ENCODE data around the gene ADIPOR2. TPM values are rescaled to one million over a fixed set of nuclear protein-coding genes. Genes with fewer than 3 reads are reported as not detected.

ADIPOR2 gene
- total and polyA plus RNA-seq, 2 of the 4 experiments (the other 2 are of a cell fraction), result 20.0 to 24.9 TPM

GRCh38 chr12:1688086-1688710 lies 2.7 kb upstream of the ADIPOR2 start:
- no peak overlapping the region for H3K14ac ChIP-seq (replicated peaks; ENCODE audit: low read depth, low read length)
- H3K79me1 ChIP-seq (ENCODE audit: low read depth in 1 of 2, low read length in 2 of 2), result peaks cover 5 to 19% of the 10 kb centered on the region in 2 experiments; a peak in 3 of 4 replicates
- ChIA-PET CTCF (interaction anchor here (0.6 kb wide), 2 partner anchors 17 to 22 kb away, joined by 3 read pairs; no protein-coding TSS in a partner anchor), POLR2A (ENCODE audit: unreplicated experiment) (no interaction called here)
- H4K5ac ChIP-seq (ENCODE audit: low read depth, low read length), result no peak overlapping the region
- H3K4me3 ChIP-seq (ENCODE audit: insufficient read depth, low read depth, low read length), result no peak overlapping the region
- no peak overlapping the region for H4K8ac ChIP-seq (ENCODE audit: low read depth in 2 of 2, low read length in 2 of 2)
- DNase-seq (no peak), ATAC-seq (ENCODE audit: low read depth) (no peak)
- no peak overlapping the region for H3K4ac ChIP-seq (ENCODE audit: low read depth, low read length)
- no peak overlapping the region for H2AK5ac ChIP-seq (ENCODE audit: low read depth, low read length)
- H4K91ac ChIP-seq (ENCODE audit: insufficient read depth, low read depth, low read length), result no peak overlapping the region
- H2AFZ ChIP-seq (replicated peaks; ENCODE audit: low read length, poor library complexity), result no peak overlapping the region
- dilution Hi-C loops (cut with HindIII; ENCODE audit: low sequenced_read_pairs, unreplicated experiment) (no loop called here), intact Hi-C loops (cut with micrococcal nuclease) (no loop called here), in situ Hi-C loops (cut with MboI; ENCODE audit: low sequenced_read_pairs) (no loop called here)
- no peaks in the 10 kb centered on the region for H3K4me1 ChIP-seq (ENCODE audit: control insufficient read depth, insufficient read depth, low read length)
- H3K56ac ChIP-seq (ENCODE audit: extremely low read depth, insufficient read depth, low read length), result no peak overlapping the region
- no peaks in the 10 kb centered on the region for H3K36me3 ChIP-seq (ENCODE audit: control insufficient read depth, insufficient read depth, low read length)
- no peak overlapping the region for H2AK9ac ChIP-seq (replicated peaks; ENCODE audit: low read depth, low read length, poor library complexity)
- TF ChIP-seq POLR2A (IDR thresholded peaks at IDR 0.05; ENCODE audit: low read depth, low read length) (no peak), SMC3 (IDR thresholded peaks at IDR 0.05; ENCODE audit: low read depth, low read length) (no peak), RCOR1 (IDR thresholded peaks at IDR 0.05; ENCODE audit: insufficient replicate concordance, low read length) (no peak), BHLHE40 (IDR thresholded peaks at IDR 0.05; ENCODE audit: low read depth, low read length) (no peak), CEBPB (IDR thresholded peaks at IDR 0.05; ENCODE audit: low read depth, low read length) (no peak), NFE2L2 (IDR thresholded peaks at IDR 0.05; ENCODE audit: low read depth, low read length) (no peak), MAZ (IDR thresholded peaks at IDR 0.05; ENCODE audit: borderline replicate concordance, low read depth, low read length) (no peak), CTCF (conservative IDR thresholded peaks at IDR 0.05; ENCODE audit: low read depth, low read length) (no peak), MXI1 (IDR thresholded peaks at IDR 0.05; ENCODE audit: borderline replicate concordance, low read depth, low read length) (no peak), CHD1 (IDR thresholded peaks at IDR 0.05; ENCODE audit: low read depth, low read length) (no peak)
- no peak overlapping the region for H3K23ac ChIP-seq (ENCODE audit: low read depth, low read length)
- H3K27me3 ChIP-seq (ENCODE audit: control insufficient read depth, insufficient read depth, low read length), result no peaks in the 10 kb centered on the region
- no peak overlapping the region for H3K18ac ChIP-seq (ENCODE audit: low read depth, low read length)
- peaks cover 5% of the 10 kb centered on the region; the same call in 1 of the 2 replicates for H4K20me1 ChIP-seq (ENCODE audit: insufficient read depth, low read length)
- BruUV-seq (replicated peaks), result no TSS peak
- no peak overlapping the region for H2BK5ac ChIP-seq (ENCODE audit: low read depth, low read length, poor library complexity, severe bottlenecking)
- no peak overlapping the region for H2BK15ac ChIP-seq (ENCODE audit: low read depth, low read length)
- 100% methylated on average over 2 of the region's 5 CpGs; no CpG with 5 or more reads in 1 of the 2 experiments for WGBS, 2 experiments (ENCODE audit: extremely low coverage in 2 of 2, insufficient read length in 1 of 2)
- no peak overlapping the region for H3K9ac ChIP-seq (ENCODE audit: low read depth, low read length)
- H2BK20ac ChIP-seq (ENCODE audit: low read depth, low read length), result no peak overlapping the region
- H3K9me3 ChIP-seq (ENCODE audit: control insufficient read depth, insufficient read depth, low read length), result no peaks in the 10 kb centered on the region
- H2BK120ac ChIP-seq (ENCODE audit: low read depth, low read length), result no peak overlapping the region
- no peak overlapping the region for H3K27ac ChIP-seq (ENCODE audit: insufficient read depth, low read length)
- H3K9me1 ChIP-seq (ENCODE audit: insufficient read depth, low read length), result no peaks in the 10 kb centered on the region
- H3K4me2 ChIP-seq (ENCODE audit: low read depth, low read length), result no peak overlapping the region
